Fibroblast of gingiva (primary cell): ENCODE measurements around the gene ASXL3.

Source experiments
- DNase-seq: peaks from one replicate; pipeline ENCODE4 v3.0.0-alpha.2; 2011; ENCODE audit warnings: low read depth

ASXL3 gene

DNA sequence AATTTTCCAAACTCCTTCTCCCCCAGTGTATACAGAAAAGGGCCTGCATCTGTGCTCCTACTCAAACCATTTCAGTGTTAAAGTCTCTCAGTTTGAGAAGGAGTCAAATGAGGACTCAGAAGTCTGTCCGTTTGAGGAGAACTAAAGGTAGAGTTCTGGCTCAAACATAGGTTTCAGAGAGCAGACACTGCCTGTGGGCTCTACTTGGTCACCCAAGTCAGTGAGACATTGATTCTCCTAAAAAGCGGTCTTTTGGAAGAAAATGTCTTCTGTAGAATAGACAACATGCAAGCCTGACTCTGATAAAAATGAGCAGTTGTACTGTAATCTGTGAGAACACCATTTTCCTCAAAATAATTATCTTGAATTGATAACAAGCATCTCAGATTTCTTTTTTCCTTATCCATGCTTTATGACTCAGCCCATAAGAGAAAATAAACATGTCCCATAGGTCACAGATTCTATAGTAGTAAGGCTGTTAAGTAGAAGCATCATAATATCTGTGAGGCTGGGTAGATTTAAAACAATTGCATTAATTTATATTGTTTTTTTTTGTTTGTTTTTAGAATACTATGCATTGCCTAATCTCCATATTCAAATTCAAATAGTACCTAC lies 82.8 kb downstream of the ASXL3 start:
- no peak for DNase-seq

DNA sequence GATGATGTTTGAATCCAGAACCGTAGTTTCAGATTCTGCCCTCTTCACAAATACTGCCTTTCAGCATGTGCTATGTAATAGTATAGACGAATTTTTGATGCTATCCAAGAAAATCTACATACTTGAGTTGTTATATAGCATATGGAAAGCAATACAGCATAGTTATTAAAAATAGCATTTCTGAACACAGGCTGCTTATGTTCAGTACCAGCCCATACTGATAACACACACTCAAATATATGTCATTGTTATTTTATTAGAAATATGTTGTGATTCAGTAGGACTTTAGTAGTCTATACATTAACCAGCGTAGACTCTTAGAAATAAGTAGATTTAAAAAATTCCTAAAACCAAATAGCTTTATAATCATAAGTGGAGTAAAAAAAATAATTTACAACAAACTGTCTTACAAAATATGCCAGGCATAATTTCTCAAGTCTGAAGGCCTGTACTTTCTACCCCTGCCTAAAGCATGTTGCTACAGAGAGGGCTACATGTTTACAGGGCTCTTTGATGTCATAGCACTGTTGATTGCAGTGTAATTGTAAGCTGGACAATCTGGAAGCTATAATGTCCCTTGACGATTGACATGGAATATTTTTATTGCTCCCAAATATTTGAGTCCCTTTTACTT lies 86.3 kb downstream of the ASXL3 start:
- no peak for DNase-seq

DNA sequence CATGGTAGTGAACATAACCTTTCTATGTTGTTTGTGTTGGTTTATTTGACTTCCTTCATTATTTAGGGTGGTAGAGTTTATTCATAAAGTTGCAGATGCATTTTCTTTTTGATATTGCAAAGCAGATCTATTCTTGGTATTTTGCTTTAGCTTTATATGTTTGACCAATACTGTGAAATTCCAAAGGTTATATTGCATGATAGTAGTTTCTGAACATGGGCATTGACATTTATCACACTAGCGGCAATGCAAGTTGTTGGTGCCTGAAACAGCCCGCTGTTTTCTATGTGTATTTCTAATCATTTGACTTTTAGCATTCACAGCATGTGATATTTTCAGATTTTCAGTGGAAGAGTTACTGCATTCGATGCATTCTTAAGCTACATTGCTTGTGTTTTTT lies 87.2 kb downstream of the ASXL3 start:
- DNase-seq: no peak

DNA sequence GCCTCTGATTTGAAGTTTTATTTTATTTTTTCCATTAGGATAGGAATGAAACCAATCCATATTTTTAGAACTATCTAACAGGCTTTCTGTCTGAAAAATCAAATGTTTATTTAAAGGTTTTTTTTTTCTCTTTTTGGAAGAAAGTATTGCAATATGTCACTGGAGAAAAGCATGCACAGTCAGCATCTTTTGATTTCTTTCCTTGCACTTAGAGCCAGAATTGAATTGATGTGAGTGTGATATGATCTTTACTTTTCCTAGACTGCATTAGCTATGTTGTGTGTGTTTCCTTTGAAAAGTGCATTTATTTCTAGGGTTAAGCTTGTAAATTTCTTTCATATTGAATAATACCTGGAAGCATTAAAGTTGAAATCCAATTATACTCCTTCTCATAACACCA lies 87.6 kb downstream of the ASXL3 start:
- no peak for DNase-seq

DNA sequence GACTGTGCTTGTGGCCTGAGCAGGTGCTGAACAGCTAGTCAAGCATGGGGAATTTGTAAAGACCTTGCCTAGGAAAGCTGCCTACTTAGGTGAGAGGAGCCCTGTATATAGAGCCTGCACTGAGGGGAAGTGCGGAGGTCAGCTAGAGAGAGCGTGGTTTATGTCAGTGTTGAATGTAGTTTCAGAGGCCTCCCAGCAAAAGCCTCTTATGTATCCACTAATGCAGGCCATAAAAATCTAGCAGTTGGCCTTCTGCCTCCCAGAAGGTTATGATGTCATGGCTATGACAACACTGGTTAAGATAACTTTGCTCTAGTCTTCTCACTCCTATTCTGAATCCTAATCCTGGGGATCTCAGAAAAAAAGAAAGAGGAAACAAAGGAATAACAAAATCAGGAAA lies 88.9 kb downstream of the ASXL3 start:
- no peak for DNase-seq

DNA sequence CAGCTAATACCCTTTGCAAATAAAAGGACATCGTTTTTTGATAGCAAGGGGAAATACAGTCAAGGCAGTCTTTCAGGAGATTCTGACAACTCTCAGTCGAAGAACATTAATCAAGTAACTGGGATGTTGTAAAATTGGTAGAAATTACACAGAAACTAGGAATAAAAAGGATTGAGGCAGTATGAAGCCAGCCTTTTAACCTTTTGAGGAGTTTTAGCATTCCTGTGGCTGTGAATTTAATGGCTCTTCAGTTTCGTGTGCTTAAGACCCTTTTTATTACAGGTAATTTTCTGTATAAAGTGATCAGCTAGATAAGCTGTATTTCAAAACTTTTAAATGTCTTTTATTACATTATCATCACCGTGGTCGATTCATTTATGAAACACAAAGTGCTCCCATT lies 91.6 kb downstream of the ASXL3 start:
- DNase-seq: no peak

DNA sequence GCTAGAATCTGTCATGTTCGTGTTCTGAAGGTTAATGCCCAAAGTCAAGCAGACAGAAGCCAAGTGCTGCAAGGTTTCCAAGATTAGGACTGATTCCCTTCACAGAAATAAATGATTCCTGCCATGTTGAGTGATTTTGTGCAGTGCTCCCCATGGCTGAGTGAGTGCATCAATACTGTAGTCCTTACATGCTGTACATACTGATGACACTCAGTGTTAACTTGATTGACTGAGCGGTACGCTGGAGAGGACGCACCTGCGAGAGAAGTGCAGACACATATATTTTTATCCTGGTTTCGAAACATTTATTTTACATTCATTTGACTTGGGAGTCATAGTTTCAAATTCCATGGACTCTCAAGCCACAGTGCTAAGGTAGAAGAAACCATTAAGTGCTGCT lies 92.0 kb downstream of the ASXL3 start:
- DNase-seq: no peak

DNA sequence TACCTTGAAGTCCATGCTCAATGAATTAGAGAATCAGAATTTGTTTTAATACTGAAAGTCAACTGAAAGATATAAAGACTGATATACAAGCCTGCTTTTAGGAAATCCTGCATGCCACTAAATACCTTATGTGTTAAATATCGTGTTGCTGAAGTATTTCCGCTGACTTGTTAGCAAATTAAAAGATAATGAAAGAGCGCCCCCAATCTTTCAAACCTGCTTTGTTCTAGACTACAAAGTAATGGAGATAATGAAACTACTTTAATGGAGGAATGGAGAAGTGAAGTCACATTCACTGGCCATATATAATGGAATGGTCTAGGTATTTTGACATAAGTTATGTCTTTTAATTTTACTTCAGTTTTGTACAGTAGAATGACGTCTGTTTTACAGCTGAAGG lies 95.7 kb downstream of the ASXL3 start:
- DNase-seq: no peak

DNA sequence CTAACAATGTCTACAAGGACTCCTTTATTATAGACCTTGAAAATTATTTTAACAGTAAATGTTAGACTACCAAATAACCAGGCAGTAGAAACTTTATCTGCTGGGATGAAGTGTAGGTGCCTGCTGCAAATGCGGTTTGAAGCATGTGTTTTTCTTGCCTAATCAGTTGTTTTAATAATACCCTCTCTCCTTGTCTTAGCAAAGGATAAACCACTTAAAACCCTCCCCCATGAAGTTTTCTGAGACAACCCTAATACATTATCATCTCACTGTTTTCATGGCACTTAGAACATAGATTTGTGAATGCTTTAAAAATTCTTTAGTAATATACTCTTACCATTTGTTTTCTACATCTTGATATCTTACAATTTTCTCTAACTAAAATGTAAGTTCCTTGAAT lies 98.6 kb downstream of the ASXL3 start:
- DNase-seq: no peak

DNA sequence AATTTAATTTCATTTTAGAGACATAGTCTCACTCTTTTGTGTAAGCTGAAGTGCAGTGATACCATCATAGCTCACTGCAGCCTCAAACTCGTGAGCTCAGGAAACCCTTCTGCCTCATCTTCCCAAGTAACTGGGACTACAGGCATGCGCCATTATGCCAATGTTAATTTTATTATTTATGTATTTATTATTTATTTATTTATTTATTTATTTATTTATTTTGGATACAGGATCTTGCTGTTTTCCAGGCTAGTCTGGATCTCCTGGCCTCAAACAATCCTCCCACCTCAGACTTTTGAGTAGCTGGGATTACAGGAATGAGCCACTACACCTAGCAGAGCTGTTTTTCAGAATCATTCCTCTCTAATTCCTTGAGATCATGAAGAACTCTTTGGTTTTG lies 99.9 kb downstream of the ASXL3 start:
- DNase-seq: no peak

DNA sequence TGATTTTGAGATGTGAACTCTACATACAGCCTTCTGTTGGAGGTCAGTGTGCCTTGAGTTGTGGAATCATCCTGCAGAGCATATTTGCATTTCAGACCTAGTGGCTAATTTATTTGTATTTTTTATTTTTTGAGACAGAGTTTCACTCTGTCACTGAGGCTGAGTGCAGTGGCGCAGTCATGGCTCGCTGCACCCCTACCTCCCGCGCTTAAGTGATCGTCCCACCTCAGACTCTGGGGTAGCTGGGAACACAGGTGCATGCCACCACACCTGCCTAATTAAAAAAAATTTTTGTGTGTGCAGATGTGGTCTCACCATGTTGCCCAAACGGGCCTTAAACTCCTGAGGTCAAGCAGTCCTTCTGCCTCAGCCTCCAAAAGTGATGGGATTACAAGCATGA lies 104.4 kb downstream of the ASXL3 start:
- DNase-seq: no peak

DNA sequence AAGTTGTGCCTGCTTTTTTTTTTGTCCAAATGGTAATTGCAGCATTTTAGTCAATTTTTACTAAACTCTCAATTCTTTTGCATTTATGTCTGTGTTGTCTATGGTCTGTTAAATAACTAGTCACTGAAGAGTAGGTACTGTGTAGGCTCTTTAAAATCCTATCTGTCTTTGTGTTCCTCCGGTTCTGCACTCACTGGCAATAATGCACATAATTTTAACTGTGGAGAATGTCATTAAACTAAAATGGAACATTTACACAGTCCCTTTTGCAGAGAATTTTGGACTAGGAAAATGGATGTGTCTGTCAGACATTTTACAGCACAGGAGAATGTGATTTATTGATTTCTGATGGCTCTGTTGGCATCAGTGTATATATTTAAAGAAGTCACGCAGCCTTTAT lies 116.6 kb downstream of the ASXL3 start:
- DNase-seq: no peak

DNA sequence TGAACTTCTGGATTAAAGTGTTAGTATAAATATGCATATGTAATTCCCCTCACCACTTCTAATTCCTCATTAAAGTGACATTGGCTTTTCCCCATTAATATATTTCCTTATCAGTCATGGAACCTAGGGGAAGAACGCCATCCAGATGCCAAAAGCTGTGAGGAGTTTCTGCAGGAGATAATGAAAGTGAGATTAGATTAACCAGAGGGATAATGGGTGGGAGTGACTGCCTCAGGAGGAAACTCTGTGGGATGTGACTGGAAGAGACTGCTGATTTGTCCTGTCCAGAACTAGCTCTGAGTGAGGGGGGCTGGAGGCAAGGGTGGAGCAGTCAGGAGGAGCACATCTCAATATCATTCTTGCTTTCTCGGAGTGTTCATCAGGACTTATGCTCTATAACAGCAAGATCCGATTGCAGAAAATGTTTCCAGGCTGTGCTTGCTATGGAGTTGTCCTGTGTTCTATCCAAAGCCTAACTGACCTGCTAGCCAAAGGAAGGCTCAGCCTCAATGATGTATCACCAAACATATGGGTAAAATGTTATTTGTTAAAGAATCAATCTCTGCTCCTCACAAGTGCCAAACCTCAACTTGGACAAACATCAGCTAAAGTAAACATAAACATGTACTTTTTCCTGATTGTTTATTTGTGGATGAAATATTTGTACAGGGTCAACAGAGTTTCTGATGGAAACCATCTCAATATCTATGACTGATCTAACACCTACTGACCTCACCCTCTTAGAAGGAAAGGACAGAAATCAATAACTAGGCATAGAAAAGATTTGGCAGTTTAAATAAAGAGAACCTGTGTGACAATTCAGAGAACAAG lies 118.5 kb downstream of the ASXL3 start:
- DNase-seq: no peak

DNA sequence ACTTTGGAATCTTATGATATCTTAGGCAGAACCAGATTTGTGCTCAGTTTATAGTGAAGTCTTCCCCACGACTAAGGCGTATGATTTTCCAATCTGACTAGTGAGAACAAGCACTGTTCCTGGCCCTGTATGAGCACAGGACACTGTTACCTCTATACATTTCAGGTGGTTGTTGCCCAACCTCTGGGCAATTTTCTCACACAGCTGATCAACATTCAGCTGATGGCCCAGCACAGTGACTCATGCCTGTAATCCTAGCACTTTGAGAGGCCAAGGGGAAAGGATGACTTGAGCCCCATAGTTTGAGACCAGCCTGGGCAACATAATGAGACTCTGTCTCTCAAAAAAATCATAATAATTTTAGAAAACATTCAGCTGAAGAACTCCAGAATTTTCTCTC lies 119.5 kb downstream of the ASXL3 start:
- no peak for DNase-seq

DNA sequence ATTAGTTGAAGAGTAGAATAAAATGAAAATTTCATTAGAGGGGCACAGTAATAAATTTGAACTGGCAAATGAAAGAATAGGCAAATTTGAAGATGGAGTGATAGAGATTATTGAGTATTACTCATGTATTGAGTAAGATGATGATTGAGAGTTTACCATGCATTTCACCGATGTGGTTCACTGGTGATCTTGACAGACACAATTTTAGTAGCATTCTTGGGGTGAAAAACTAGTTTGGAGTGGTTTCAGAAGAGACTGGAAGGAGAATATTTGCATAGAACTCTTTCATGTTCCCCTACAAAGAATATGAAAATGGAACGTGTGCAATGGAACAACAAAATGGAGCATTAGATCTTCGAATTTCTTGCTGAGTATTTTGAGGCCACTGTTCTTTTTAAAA lies 121.4 kb downstream of the ASXL3 start:
- DNase-seq: no peak

DNA sequence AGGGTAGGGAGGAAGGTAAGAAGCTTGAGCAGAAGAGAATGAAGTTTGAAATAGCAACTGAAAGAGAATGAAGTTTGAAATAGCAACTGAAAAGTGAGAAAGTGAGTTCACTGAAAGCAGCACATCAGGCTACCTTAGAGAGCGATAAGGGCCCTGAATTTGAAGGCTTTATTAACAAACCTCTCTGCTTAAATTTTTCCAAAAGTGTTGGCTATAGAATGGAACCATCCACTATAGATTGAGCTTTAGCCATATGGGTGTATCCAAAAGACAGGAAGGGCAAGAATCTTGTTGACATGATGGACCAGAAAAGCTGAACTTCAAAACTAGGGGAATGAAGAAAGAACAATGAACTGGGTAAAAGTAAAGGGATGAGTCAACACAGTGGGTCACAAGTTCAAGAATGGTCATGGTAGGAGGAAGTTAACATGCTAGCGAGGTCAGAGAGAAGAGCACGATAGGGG lies 122.5 kb downstream of the ASXL3 start:
- no peak for DNase-seq

DNA sequence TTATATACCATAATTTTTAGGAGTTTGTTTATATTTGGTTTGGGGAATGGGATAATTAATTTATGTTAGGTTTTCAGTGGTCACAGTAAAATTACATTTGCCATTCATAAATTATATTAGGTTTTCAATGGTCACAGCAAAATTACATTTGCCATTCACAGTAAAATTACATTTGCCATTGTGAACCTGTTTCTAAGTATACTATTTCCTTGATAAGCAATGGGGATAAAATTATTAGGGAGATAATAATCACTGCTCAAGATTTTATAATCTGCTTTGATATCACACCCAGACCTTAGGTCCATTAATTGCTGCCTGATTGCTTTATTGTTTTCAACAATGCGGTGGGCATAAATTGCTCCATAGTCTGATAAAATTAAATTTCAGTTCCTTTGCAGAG lies 124.6 kb downstream of the ASXL3 start:
- no peak for DNase-seq

DNA sequence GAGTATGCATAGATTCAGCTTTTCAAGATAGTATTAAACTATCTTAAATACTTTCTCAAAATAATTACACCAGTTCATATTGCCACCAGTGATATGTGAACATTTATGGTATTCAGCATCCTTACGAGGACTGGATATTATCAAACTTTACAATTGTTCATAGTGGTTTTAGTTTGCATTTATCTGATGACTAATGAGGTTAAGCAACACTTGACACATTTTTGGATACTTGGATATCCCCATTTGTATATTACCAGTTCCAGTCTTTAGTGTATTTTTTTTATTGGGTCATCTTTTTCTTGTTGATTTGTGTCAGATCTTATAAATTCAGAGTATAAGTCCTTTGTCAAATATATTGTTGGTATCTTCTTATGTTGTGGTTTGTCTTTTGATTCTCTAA lies 128.4 kb downstream of the ASXL3 start:
- DNase-seq: no peak

DNA sequence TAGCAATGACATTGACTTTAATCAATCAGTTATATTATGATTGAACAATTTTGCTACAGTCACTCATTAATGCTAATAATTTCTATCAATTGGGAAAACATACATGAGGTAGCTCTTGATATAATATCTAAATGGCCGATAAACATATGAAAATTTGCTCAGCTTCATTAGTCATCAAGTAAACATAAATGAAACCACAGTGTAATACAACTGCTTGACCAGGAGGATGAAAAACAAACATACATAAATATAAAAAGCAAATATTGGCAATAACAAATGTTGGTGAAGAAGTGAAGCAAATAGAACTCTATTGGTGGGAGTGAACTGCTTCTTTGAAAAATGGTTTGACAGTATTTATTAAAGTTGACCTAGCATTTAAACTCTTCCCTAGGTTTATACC lies 130.9 kb downstream of the ASXL3 start:
- no peak for DNase-seq

DNA sequence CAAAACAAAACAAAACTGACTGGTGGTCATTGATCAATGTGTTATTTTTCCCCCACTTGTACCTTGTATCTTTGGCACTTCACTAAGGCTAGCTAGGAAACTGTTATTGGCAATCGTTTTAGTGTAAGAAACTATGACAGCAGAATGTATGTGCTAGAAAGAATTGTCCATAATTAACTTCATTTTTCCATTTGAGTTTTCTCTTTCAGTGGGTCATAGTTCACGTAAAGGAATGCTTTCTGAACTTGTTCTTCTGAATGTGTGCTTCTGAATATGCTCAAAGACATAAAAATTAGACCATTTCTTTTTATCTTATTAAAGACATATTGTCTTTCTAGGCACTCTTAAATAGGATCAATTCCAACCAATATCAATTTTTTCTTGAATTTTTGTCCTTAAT lies 132.2 kb downstream of the ASXL3 start:
- DNase-seq: no peak

DNA sequence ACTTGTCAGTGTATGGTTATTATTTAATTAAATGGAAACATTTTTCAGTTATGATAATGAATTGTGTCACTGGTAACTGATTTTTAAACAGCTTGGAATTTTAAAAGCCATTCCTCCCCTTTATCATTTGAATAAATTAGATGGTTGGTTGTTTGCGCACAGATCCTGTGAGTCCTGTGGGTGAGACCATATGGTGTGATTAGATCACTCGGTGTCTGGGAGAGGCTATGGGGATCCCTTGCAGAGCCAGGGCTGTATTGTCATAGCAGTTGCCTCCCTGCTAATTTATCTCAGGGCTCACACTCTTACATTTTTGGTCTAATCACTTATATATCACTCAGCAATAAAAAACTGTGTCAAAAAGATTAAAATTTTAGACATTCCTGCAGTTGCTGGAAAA lies 133.5 kb downstream of the ASXL3 start:
- no peak for DNase-seq

DNA sequence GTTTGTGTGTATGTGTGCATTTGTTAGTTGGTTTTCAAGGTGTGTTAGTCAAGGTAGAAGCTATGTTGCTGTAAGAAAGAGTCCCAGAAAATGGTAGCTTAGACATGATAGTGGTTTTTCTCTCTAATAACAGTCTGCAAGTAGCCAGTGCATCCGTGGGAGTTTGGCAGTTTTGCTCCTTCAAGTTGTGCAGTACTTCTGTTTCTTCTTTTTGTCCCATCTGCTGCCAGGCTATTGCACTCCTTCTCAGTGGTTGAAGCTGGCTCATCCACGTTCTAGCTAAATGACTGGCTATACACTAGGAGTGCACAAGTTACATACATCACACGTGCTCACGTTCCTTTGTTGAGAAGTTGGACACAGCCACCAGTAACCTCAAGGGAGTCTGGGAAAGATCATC lies 134.7 kb downstream of the ASXL3 start:
- DNase-seq: no peak

DNA sequence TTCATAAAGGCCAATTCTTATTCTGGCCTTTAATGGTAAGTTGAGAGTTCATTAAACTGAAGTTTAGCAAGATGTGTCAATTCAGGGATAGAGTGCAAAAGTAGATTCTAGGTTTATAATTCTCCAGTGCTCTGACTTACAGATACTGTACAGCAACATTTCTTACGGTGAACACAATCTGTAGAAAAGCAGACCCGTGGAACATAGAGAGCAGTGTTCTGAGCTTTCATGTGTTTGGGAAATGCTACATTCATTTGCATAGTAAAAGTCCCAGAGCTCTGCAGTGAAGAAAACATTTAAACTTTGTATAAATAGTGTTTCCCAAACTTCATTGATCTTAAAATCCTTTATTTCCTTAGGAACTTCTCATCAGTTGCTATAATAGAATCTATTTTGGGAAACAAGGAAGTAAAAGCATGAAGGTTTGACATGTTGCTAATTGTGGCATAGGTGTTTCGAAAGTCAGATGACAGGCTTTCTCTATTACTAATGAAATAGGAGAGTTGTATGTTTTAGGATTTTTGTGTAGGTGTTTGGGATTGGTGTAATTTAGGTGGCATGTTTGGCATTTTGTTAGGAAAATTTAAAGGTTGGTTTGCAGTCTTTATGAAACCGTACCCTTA lies 138.2 kb downstream of the ASXL3 start:
- DNase-seq: no peak
